SK-N-SH (cell line): Measurements from ENCODE around the gene CIITA.

Source experiments
- CTCF ChIP-seq: fragments of 200-600 bp; sonication (generic); IDR thresholded peaks from 2 replicates; pipeline ENCODE4 v1.6.1; 2017; ENCODE audit warnings: antibody characterized with exemption, mild to moderate bottlenecking, moderate library complexity
- EP300 ChIP-seq, 2 experiments: IDR thresholded peaks; 2 replicates each; pipeline versions ENCODE4 v1.4.0 to v1.6.1; 2012; ENCODE audit warnings: borderline replicate concordance in 1 of 2, low read depth in 1 of 2, low read length in 1 of 2
- NRF1 ChIP-seq: IDR thresholded peaks from 2 replicates; pipeline ENCODE4 v1.6.1; 2012; ENCODE audit warnings: low read depth, mild to moderate bottlenecking, low read length
- POLR2AphosphoS5 ChIP-seq: IDR thresholded peaks from 2 replicates; pipeline ENCODE4 v1.6.1; 2012; ENCODE audit warnings: low read depth, low read length
- RAD21 ChIP-seq: IDR thresholded peaks from 2 replicates; pipeline ENCODE4 v1.6.1; 2012; ENCODE audit warnings: mild to moderate bottlenecking, low read length
- REST ChIP-seq: IDR thresholded peaks from 2 replicates; pipeline ENCODE4 v1.6.1; 2012; ENCODE audit warnings: mild to moderate bottlenecking, low read depth, low read length, moderate library complexity
- RFX5 ChIP-seq: IDR thresholded peaks from 2 replicates; pipeline ENCODE4 v1.6.1; 2012; ENCODE audit warnings: mild to moderate bottlenecking, improper control_type of control experiment, low read length
- RXRA ChIP-seq: IDR thresholded peaks from 2 replicates; pipeline ENCODE4 v1.4.0; 2012; ENCODE audit warnings: low read depth, mild to moderate bottlenecking, borderline replicate concordance
- TAF1 ChIP-seq: IDR thresholded peaks from 2 replicates; pipeline ENCODE4 v1.6.1; 2012; ENCODE audit warnings: low read depth, mild to moderate bottlenecking, low read length, moderate library complexity, borderline replicate concordance
- TF ChIP-seq, protein P1 (sequence below): IDR thresholded peaks from 2 replicates; pipeline ENCODE4 v1.4.0; 2012; ENCODE audit warnings: low read depth
- TF ChIP-seq, protein P2 (sequence below): IDR thresholded peaks from 2 replicates; pipeline ENCODE4 v1.4.0; 2012; ENCODE audit warnings: low read depth, borderline replicate concordance

DNA sequence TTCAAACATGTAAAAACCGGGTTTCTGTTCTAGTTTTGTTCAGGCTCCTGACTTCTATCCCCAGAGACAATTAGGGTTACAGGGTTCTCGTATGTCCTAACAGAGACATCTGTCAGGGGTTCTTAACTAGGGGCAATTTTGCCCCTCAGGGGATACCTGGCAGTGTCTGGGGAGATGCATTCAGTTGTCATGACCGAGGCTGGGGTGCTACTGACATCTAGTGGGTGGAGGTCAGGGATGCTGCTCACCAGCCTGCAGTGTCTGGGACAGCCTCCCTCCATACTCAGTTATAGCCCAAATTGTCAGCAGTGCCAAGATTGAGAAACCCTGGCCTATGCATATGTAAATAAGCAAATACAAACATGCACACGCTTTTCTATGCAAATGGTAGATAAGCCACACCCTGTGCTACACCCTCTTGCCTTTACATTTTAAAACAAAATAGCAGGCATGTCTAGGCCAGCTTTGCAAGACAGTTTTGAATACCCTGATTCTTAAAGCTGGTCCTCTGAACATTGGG is 104.8 kb downstream of the CIITA start:
- TF ChIP-seq CTCF: peak; percentile 60
- TF ChIP-seq POLR2AphosphoS5: no peak
- TF ChIP-seq RFX5: no peak
- no peak for TF ChIP-seq EP300 (IDR thresholded peaks at IDR 0.05; ENCODE audit: borderline replicate concordance in 1 of 2, low read depth in 1 of 2, low read length in 1 of 2)
- TF ChIP-seq RAD21: peak; percentile 47
- TF ChIP-seq, protein P1, sequence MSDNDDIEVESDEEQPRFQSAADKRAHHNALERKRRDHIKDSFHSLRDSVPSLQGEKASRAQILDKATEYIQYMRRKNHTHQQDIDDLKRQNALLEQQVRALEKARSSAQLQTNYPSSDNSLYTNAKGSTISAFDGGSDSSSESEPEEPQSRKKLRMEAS: no peak
- TF ChIP-seq NRF1: no peak
- no peak for TF ChIP-seq TAF1
- TF ChIP-seq, protein P2, sequence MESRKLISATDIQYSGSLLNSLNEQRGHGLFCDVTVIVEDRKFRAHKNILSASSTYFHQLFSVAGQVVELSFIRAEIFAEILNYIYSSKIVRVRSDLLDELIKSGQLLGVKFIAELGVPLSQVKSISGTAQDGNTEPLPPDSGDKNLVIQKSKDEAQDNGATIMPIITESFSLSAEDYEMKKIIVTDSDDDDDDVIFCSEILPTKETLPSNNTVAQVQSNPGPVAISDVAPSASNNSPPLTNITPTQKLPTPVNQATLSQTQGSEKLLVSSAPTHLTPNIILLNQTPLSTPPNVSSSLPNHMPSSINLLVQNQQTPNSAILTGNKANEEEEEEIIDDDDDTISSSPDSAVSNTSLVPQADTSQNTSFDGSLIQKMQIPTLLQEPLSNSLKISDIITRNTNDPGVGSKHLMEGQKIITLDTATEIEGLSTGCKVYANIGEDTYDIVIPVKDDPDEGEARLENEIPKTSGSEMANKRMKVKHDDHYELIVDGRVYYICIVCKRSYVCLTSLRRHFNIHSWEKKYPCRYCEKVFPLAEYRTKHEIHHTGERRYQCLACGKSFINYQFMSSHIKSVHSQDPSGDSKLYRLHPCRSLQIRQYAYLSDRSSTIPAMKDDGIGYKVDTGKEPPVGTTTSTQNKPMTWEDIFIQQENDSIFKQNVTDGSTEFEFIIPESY: no peak
- no peak for TF ChIP-seq REST
- no peak for TF ChIP-seq RXRA
